Fibroblast of the aortic adventitia (primary cell): Measurements from ENCODE around the gene EMCN. TPM values are rescaled to one million over a fixed set of nuclear protein-coding genes. Genes with fewer than 3 reads are reported as not detected.
"Not testable (repeated sequence)": the region's sequence is repeated elsewhere in the genome, so short reads cannot be mapped to it uniquely, and the experiment has no call there.

ENCODE experiments used
- DNase-seq: peaks from one replicate; pipeline ENCODE4 v3.0.0-alpha.2; 2010; ENCODE audit warnings: low read depth
- H3K4me3 ChIP-seq: 2 replicates; pipeline ENCODE4 v1.5.1; 2011; ENCODE audit warnings: low read depth, mild to moderate bottlenecking, control low read depth, low read length, moderate library complexity
- CTCF ChIP-seq: IDR thresholded peaks from 2 replicates; pipeline ENCODE4 v1.5.1; 2011; ENCODE audit warnings: mild to moderate bottlenecking, low read length, control low read depth, inconsistent platforms; ENCODE audit not compliant: insufficient read depth
- total RNA-seq: library from RNA; depleted of rRNA; stranded (reverse); fragments of >200 nt; gene quantifications from 2 replicates; pipeline ENCODE4 v1.2.3, GENCODE V29; 2012; ENCODE audit warnings: low replicate concordance

The EMCN gene
- total RNA-seq, 1 donor: 0.99 TPM

DNA sequence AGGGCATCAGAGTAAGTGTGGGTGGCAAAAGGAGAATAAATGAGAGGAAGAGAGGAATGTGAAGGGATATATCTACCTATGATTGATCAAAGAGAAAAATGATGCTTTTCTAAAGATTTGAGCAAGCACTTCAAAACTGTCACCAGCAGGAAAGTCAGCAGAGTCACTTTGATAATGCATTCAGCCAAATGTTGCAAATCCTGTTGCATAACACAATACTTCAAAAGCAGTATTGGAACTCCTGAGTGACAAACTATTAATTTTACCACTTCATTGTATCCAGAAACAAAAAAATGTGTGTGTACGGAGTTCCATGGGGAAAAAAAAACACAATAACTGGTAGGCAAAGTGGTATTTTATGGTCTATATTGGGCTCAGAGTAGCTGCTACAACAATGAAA, 160.3 kb downstream of the EMCN start:
- TF ChIP-seq CTCF: no peak
- H3K4me3 ChIP-seq: no peak overlapping the region
- DNase-seq: no peak

- no peak for TF ChIP-seq CTCF
- DNase-seq: no peak
- no peak overlapping the region for H3K4me3 ChIP-seq
Observed at GRCh38 chr4:100356172-100356571, 161.7 kb downstream of the EMCN start.

- DNase-seq, H3K4me3 ChIP-seq: not testable (repeated sequence)
Observed at GRCh38 chr4:100352352-100352751, 165.5 kb downstream of the EMCN start.

DNA sequence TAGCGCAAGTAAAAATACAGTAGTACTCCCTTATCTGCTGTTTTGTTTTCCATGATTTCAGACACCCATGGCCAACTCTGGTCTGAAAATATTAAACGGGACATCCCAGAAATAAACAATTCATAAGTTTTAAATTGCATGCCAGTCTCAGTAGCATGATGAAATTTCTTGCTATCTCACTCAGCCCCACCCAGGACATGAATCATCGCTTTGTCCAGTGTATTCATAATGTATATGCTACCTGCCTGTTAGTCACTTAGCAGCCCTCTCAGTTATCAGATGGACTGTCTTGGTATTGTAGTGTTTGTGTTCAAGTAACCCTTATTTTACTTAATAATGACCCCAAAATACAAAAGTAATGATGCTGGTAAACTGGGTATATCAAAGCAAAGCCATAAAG, 169.3 kb downstream of the EMCN start:
- TF ChIP-seq CTCF: no peak
- DNase-seq: peak; percentile 85
- H3K4me3 ChIP-seq: no peak overlapping the region

DNA sequence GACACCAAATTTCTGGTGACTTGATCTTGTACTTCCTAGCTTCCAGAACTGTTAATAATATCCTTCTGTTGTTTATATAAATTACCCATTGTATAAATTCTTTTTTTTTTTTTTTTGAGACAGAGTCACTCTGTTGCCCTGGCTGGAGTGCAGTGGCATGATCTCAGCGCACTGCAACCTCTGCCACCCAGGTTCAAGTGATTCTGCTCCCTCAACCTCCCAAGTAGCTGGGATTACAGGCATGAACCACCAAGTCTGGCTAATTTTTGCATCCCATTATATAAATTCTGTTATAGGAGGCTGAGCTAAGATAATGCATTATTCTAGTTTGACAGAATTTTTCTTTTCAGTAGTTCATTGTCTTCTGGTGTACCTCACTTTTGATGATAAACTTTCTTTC, 170.6 kb downstream of the EMCN start:
- TF ChIP-seq CTCF: no peak
- DNase-seq: no peak
- H3K4me3 ChIP-seq: no peak overlapping the region

GRCh38 chr4:100345585-100345984, 172.2 kb downstream of the EMCN start:
- no peak for TF ChIP-seq CTCF
- no peak overlapping the region for H3K4me3 ChIP-seq
- DNase-seq: no peak
